A673 (cell line): ENCODE data around the gene RASGRP2.

Source experiments
- EZH2 ChIP-seq: fragments of 200-600 bp; sonication (generic); IDR thresholded peaks from 2 replicates; pipeline ENCODE4 v1.6.1; 2017; ENCODE audit warnings: borderline replicate concordance, low read depth, mild to moderate bottlenecking, mixed read lengths, antibody characterized with exemption, low read length; ENCODE audit not compliant: poor library complexity, severe bottlenecking
- TF ChIP-seq, protein P1 (sequence below): fragments of 300-800, 200-600 bp; sonication (generic); conservative IDR thresholded peaks from 2 replicates; pipeline ENCODE4 v1.5.1; 2017; ENCODE audit warnings: low read depth, mild to moderate bottlenecking, antibody characterized with exemption, low read length, moderate library complexity, mixed read lengths

DNA sequence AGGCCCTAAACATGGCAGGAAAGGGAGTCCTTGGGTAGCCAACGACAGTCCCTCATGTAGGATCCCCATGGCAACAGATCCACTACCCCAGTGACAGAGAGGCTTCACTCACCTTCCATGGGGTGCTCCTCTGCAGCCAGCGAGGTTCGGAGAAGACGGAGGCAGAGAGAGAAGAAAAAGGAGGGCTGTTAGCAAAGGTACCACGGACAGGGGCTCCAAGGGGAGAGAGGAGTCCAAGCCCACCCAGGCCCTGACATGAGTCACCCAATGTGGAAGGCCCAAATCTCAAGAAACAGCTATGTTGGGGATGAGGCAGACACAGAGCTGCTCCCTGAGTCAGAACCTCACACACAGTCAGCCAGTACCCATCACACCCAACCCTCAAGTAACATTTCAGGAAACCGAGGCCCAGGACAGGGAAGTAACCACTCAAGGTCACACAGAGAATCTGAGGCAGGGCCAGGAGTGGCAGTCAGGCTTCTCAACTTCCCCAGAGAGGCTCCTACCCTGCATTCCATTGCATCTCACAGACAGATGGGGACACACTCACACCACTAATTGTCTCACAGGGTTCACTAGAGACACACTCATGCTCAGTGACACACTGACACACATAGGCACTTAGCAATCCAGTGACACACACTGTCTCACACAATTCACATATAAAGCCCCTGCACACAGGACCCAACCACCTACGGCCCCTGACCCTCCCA, 46.1 kb downstream of the RASGRP2 start:
- TF ChIP-seq, protein P1, sequence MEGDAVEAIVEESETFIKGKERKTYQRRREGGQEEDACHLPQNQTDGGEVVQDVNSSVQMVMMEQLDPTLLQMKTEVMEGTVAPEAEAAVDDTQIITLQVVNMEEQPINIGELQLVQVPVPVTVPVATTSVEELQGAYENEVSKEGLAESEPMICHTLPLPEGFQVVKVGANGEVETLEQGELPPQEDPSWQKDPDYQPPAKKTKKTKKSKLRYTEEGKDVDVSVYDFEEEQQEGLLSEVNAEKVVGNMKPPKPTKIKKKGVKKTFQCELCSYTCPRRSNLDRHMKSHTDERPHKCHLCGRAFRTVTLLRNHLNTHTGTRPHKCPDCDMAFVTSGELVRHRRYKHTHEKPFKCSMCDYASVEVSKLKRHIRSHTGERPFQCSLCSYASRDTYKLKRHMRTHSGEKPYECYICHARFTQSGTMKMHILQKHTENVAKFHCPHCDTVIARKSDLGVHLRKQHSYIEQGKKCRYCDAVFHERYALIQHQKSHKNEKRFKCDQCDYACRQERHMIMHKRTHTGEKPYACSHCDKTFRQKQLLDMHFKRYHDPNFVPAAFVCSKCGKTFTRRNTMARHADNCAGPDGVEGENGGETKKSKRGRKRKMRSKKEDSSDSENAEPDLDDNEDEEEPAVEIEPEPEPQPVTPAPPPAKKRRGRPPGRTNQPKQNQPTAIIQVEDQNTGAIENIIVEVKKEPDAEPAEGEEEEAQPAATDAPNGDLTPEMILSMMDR: no peak
- TF ChIP-seq EZH2: no peak
